HG03439 (cell line): Measurements from ENCODE around the gene CDK11A.
"Not testable (repeated sequence)": the region's sequence is repeated elsewhere in the genome, so short reads cannot be mapped to it uniquely, and the experiment has no call there.

Experiments used
- ATAC-seq: cut with Tn5 transposase; IDR thresholded peaks from one replicate; pipeline ENCODE4 v1.9.1; 2021; ENCODE audit warnings: mild to moderate bottlenecking, moderate library complexity; ENCODE audit not compliant: unreplicated experiment

Gene CDK11A

GRCh38 chr1:1664941-1665814, 59.0 kb downstream of the CDK11A start:
- ATAC-seq: no peak

- not testable (repeated sequence) for ATAC-seq
Observed at GRCh38 chr1:1664318-1664717, 59.8 kb downstream of the CDK11A start.

GRCh38 chr1:1662830-1663560, 61.2 kb downstream of the CDK11A start:
- not testable (repeated sequence) for ATAC-seq

DNA sequence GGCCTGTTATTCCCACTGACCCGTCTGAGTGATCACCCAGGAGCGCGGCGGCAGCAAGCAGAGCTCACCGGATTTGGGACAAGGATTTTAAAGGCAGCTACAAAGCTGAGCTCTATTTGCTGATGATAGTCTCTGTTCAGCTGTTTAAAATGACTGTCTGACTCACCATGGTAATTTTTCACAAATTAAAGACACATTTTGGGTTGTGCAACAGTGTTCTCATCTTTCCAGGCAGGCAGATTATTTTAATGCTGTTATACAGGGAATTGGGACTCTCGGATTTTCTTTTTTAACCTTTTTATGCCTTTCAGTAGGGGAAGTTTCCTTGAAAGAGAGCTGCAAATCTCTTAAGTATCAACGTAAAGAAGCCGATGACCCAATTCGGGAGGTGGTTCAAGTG, 61.8 kb downstream of the CDK11A start:
- ATAC-seq: not testable (repeated sequence)

- ATAC-seq: peak; percentile 73
Observed at GRCh38 chr1:1658583-1659549, 65.3 kb downstream of the CDK11A start, which contains the start of gene CDK11B. Gene CDK11B, minus strand, starts transcription at chr1:1659004. Its CDS starts 1,519 bp downstream, at chr1:1657485.
